Measurements from ENCODE around the gene TCF4. TPM values are rescaled to one million over a fixed set of nuclear protein-coding genes. Genes with fewer than 3 reads are reported as not detected.

The TCF4 gene
- total and polyA plus RNA-seq, 4 donors: 14.3 to 356 (median 73.0) TPM

DNA sequence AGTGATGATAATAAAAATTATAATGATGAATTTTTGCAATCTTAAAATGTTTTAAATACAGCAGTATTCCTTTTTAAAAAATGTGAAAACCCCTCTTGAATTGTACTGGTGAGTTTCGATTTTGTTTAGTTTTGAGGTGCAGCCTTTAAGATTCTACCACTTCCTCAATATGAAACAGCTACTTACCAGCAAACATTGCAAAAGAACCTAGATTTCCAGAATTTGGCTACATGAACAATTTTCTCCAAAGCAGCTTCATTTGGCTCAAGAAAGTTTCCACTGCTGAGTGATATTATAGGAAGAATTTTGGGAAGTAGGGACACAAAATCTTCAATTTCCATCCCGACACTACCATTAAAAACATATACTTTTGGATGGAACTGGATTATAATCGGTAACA lies 12.0 kb downstream of the TCF4 start:
- TF ChIP-seq, protein P1, sequence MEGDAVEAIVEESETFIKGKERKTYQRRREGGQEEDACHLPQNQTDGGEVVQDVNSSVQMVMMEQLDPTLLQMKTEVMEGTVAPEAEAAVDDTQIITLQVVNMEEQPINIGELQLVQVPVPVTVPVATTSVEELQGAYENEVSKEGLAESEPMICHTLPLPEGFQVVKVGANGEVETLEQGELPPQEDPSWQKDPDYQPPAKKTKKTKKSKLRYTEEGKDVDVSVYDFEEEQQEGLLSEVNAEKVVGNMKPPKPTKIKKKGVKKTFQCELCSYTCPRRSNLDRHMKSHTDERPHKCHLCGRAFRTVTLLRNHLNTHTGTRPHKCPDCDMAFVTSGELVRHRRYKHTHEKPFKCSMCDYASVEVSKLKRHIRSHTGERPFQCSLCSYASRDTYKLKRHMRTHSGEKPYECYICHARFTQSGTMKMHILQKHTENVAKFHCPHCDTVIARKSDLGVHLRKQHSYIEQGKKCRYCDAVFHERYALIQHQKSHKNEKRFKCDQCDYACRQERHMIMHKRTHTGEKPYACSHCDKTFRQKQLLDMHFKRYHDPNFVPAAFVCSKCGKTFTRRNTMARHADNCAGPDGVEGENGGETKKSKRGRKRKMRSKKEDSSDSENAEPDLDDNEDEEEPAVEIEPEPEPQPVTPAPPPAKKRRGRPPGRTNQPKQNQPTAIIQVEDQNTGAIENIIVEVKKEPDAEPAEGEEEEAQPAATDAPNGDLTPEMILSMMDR (IDR thresholded peaks at IDR 0.05; ENCODE audit: control extremely low read depth, extremely low read depth): no peak
- Histone ChIP-seq H3K4me1 (ENCODE audit: control insufficient read depth in 5 of 5, insufficient read depth in 5 of 5, low read length in 5 of 5) (peaks cover 0 to 23% (median 7%) of the 10 kb centered on the region in 5 donors), H3K9ac (ENCODE audit: insufficient read depth in 1 of 2, low read length in 2 of 2) (no peak overlapping the region), H3K9me3 (ENCODE audit: control insufficient read depth in 4 of 4, insufficient read depth in 3 of 4, low read length in 3 of 4) (no peaks in the 10 kb centered on the region), H3K36me3 (ENCODE audit: control insufficient read depth in 4 of 4, insufficient read depth in 4 of 4, low read length in 4 of 4) (peaks cover 0 to 18% (median 0%) of the 10 kb centered on the region in 4 donors), H3K27ac (ENCODE audit: low read depth in 1 of 2, low read length in 1 of 2) (no peak overlapping the region), H3K27me3 (ENCODE audit: control insufficient read depth in 3 of 3, insufficient read depth in 3 of 3, low read length in 2 of 3) (no peaks in the 10 kb centered on the region), H3K4me3 (no peak overlapping the region)
- DNase-seq: no peak
- no peak for ATAC-seq (ENCODE audit: insufficient read depth, low FRiP score)
- WGBS, 2 donors: 67 to 84% methylated on average over 3 of the region's 3 CpGs

DNA sequence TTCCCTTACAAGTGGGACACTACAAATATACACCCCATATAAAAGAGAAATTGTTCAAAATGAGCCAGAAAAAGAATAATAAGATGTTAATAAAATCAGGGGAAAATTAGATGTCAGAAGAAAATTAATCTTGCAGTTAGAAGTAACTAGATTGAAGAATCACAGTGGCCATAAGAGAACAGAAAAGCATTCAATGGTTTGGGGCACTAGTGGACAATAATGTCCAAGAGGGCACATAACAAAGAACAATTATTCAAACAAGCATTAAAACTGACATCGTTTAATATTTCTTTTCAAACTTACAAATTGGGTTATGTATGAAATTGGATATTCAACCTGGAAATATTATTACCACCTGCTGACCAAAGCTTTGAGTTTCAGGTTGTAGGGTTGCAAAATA lies 12.9 kb downstream of the TCF4 start:
- H3K9ac ChIP-seq (ENCODE audit: insufficient read depth in 1 of 2, low read length in 2 of 2): no peak overlapping the region
- peaks cover 0 to 13% (median 0%) of the 10 kb centered on the region in 5 donors for H3K4me1 ChIP-seq (ENCODE audit: control insufficient read depth in 5 of 5, insufficient read depth in 5 of 5, low read length in 5 of 5)
- no peak for DNase-seq
- no peak for ATAC-seq (ENCODE audit: insufficient read depth, low FRiP score)
- no peaks in the 10 kb centered on the region for H3K9me3 ChIP-seq (ENCODE audit: control insufficient read depth in 4 of 4, insufficient read depth in 3 of 4, low read length in 3 of 4)
- 89 to 96% methylated on average over 1 of the region's 1 CpG for WGBS, 2 donors
- no peaks in the 10 kb centered on the region for H3K27me3 ChIP-seq (ENCODE audit: control insufficient read depth in 3 of 3, insufficient read depth in 3 of 3, low read length in 2 of 3)
- TF ChIP-seq, protein P1 (IDR thresholded peaks at IDR 0.05; ENCODE audit: control extremely low read depth, extremely low read depth): no peak
- H3K36me3 ChIP-seq (ENCODE audit: control insufficient read depth in 4 of 4, insufficient read depth in 4 of 4, low read length in 4 of 4): peaks cover 0 to 20% (median 0%) of the 10 kb centered on the region in 4 donors
- no peak overlapping the region for H3K27ac ChIP-seq (ENCODE audit: low read depth in 1 of 2, low read length in 1 of 2)
- no peak overlapping the region for H3K4me3 ChIP-seq

DNA sequence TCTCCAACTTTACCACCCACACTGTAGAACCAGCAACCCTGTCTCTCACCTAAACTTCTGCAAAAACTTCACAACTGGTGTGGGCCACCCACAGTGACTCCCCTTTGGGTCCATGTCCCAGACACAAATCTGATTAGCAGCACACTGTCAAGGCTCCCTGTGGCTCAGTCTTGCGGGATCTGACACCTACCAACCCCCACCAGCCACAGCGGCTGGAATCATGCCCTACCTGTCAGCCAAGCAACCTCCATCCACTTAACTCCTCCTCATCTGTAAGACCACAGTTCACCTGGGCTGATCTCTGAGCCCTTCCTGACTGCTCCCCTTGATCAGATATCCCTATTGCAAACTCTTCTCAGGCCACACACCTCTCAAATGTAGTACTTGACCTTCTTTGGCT lies 14.6 kb downstream of the TCF4 start:
- Histone ChIP-seq H3K9me3 (ENCODE audit: control insufficient read depth in 4 of 4, insufficient read depth in 3 of 4, low read length in 3 of 4) (no peaks in the 10 kb centered on the region), H3K9ac (ENCODE audit: insufficient read depth in 1 of 2, low read length in 2 of 2) (no peak overlapping the region), H3K4me1 (ENCODE audit: control insufficient read depth in 5 of 5, insufficient read depth in 5 of 5, low read length in 5 of 5) (peaks cover 0 to under 1% (median 0%) of the 10 kb centered on the region in 5 donors), H3K27me3 (ENCODE audit: control insufficient read depth in 3 of 3, insufficient read depth in 3 of 3, low read length in 2 of 3) (no peaks in the 10 kb centered on the region), H3K36me3 (ENCODE audit: control insufficient read depth in 4 of 4, insufficient read depth in 4 of 4, low read length in 4 of 4) (peaks cover 0 to 20% (median 0%) of the 10 kb centered on the region in 4 donors), H3K4me3 (no peak overlapping the region), H3K27ac (ENCODE audit: low read depth in 1 of 2, low read length in 1 of 2) (no peak overlapping the region)
- 90 to 93% methylated on average over 2 of the region's 2 CpGs for WGBS, 2 donors
- DNase-seq (no peak), ATAC-seq (ENCODE audit: insufficient read depth, low FRiP score) (no peak)
- TF ChIP-seq, protein P1 (IDR thresholded peaks at IDR 0.05; ENCODE audit: control extremely low read depth, extremely low read depth): no peak

DNA sequence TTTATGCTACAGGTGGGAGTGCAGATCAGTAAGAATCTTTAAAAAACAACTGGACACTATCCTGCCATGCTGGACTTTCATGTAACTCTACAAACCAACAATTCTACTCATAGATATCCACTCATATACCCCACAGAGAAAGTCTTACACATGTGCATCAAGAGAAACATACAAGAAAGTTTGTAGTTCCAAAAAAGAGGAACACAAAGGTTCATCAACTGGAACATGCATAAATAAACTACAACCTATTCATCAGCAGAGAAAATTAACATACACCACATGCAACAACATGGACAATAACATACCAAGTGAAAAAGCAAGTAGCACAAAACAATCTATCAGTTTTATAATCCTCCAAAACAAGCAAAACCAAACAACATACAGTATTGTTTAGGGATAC lies 17.0 kb downstream of the TCF4 start:
- DNase-seq (no peak), ATAC-seq (ENCODE audit: insufficient read depth, low FRiP score) (no peak)
- Histone ChIP-seq H3K27ac (ENCODE audit: low read depth in 1 of 2, low read length in 1 of 2) (no peak overlapping the region), H3K4me3 (no peak overlapping the region), H3K4me1 (ENCODE audit: control insufficient read depth in 5 of 5, insufficient read depth in 5 of 5, low read length in 5 of 5) (no peaks in the 10 kb centered on the region), H3K9ac (ENCODE audit: insufficient read depth in 1 of 2, low read length in 2 of 2) (no peak overlapping the region), H3K9me3 (ENCODE audit: control insufficient read depth in 4 of 4, insufficient read depth in 3 of 4, low read length in 3 of 4) (no peaks in the 10 kb centered on the region), H3K36me3 (ENCODE audit: control insufficient read depth in 4 of 4, insufficient read depth in 4 of 4, low read length in 4 of 4) (peaks cover 0 to 9% (median 0%) of the 10 kb centered on the region in 4 donors), H3K27me3 (ENCODE audit: control insufficient read depth in 3 of 3, insufficient read depth in 3 of 3, low read length in 2 of 3) (no peaks in the 10 kb centered on the region)
- TF ChIP-seq, protein P1 (IDR thresholded peaks at IDR 0.05; ENCODE audit: control extremely low read depth, extremely low read depth): no peak

Measured in lung (tissue), 12 donors.